K562 (cell line): ENCODE data around the gene IRF1. TPM values are rescaled to one million over a fixed set of nuclear protein-coding genes. Genes with fewer than 3 reads are reported as not detected.

Experiments used
- ATAC-seq: fragments of 200-7000 bp; cut with Tn5 transposase; 3 replicates; pipeline ENCODE4 v1.9.1; 2020; ENCODE audit warnings: moderate library complexity
- BruUV-seq: library from RNA; stranded (reverse); fragments of 400-500 nt; replicated peaks from 2 replicates; lab custom pipeline; 2021; lab: Mats Ljungman, UMichigan
- CTCF ChIA-PET: fragments of 300-600 bp; formaldehyde crosslinking; extraction: SDS; loops from one replicate; lab custom pipeline; 2021; ENCODE audit warnings: low intra/inter-chr PET ratio; lab: Yijun Ruan, JAX
- POLR2A ChIA-PET: fragments of 300-600, 350-650 bp; sonication (Branson Sonifier 250); formaldehyde crosslinking; extraction: SDS; loops from one replicate; lab custom pipeline; 2021; ENCODE audit warnings: antibody characterized with exemption, inconsistent platforms; lab: Yijun Ruan, JAX
- DNase-seq, 4 experiments: peaks; one replicate each; pipeline versions ENCODE4 v3.0.0 to v3.0.0-alpha.2; 2011 to 2018; ENCODE audit warnings: low spot score in 3 of 4, mixed read lengths in 3 of 4; ENCODE audit errors: extremely low read depth in 1 of 4
- FAIRE-seq: peaks from 2 replicates; lab custom pipeline; 2011; peaks lifted over from hg19 to GRCh38; lab: Jason Lieb, UNC
- H2AFZ ChIP-seq: 2 replicates; pipeline ENCODE4 v1.6.0; 2011; ENCODE audit warnings: low read depth, low read length, control low read depth, inconsistent platforms
- H3K27ac ChIP-seq: fragments of 200-600 bp; 3 replicates; pipeline ENCODE4 v1.8.0; 2011; ENCODE audit warnings: low read depth, mild to moderate bottlenecking, control low read depth, inconsistent platforms, low read length, moderate library complexity, mixed read lengths; ENCODE audit errors: extremely low read depth
- H3K27me3 ChIP-seq, 2 experiments: fragments of 300-600 bp in 1 of 2; 2 replicates in 1 of 2; 3 replicates in 1 of 2; pipeline versions ENCODE4 v1.6.0 to v1.8.0; 2011; ENCODE audit warnings: inconsistent platforms in 2 of 2, low read length in 2 of 2, mild to moderate bottlenecking in 1 of 2, mixed read lengths in 1 of 2, moderate library complexity in 1 of 2; ENCODE audit not compliant: control insufficient read depth in 2 of 2, insufficient read depth in 2 of 2
- H3K36me3 ChIP-seq: fragments of 300-600 bp; 3 replicates; pipeline ENCODE4 v1.8.0; 2011; ENCODE audit warnings: mild to moderate bottlenecking, low read length, inconsistent platforms; ENCODE audit not compliant: control insufficient read depth, insufficient read depth
- H3K4me1 ChIP-seq, 2 experiments: fragments of 200-600 bp in 1 of 2; replicated peaks in 1 of 2; 2 replicates in 1 of 2; 3 replicates in 1 of 2; pipeline versions ENCODE4 v1.5.1 to v1.8.0; 2011; ENCODE audit warnings: inconsistent platforms in 2 of 2, low read length in 2 of 2, mild to moderate bottlenecking in 1 of 2, mixed read lengths in 1 of 2, moderate library complexity in 1 of 2; ENCODE audit not compliant: control insufficient read depth in 2 of 2, insufficient read depth in 2 of 2
- H3K4me2 ChIP-seq: 2 replicates; pipeline ENCODE4 v1.6.1; 2011; ENCODE audit warnings: low read length, control low read depth, inconsistent platforms, mixed read lengths; ENCODE audit not compliant: insufficient read depth
- H3K4me3 ChIP-seq: fragments of 200-600 bp; sonication (generic), shearing (Covaris generic); 2 replicates; pipeline ENCODE4 v1.5.1; 2016; ENCODE audit warnings: control low read depth, inconsistent platforms
- H3K79me2 ChIP-seq: fragments of 200-600 bp; 3 replicates; pipeline ENCODE4 v1.8.0; 2011; ENCODE audit warnings: low read length, inconsistent platforms; ENCODE audit not compliant: control insufficient read depth, insufficient read depth
- H3K9ac ChIP-seq, 2 experiments: 2 replicates each; pipeline versions ENCODE4 v1.6.0 to v1.6.1; 2011; ENCODE audit warnings: low read depth in 2 of 2, low read length in 2 of 2, control low read depth in 1 of 2, inconsistent platforms in 1 of 2, mild to moderate bottlenecking in 1 of 2, mixed read lengths in 1 of 2; ENCODE audit not compliant: insufficient read depth in 1 of 2
- H3K9me1 ChIP-seq: one replicate; pipeline ENCODE4 v1.6.0; 2011; ENCODE audit warnings: inconsistent platforms, mild to moderate bottlenecking, low read length, moderate library complexity; ENCODE audit not compliant: control insufficient read depth, insufficient read depth
- H3K9me3 ChIP-seq: replicated peaks from 2 replicates; pipeline ENCODE4 v1.5.1; 2011; ENCODE audit warnings: low read depth, low read length, inconsistent platforms; ENCODE audit not compliant: control insufficient read depth, insufficient read depth
- H4K20me1 ChIP-seq: replicated peaks from 2 replicates; pipeline ENCODE4 v1.6.1; 2011; ENCODE audit warnings: low read length, inconsistent platforms, mixed read lengths; ENCODE audit not compliant: control insufficient read depth, insufficient read depth
- BCLAF1 ChIP-seq, 2 experiments: fragments of 450-650 bp in 1 of 2; IDR thresholded peaks; 2 replicates each; pipeline ENCODE4 v1.6.1; 2011 to 2017; ENCODE audit warnings: low read depth in 2 of 2, antibody characterized with exemption in 1 of 2, borderline replicate concordance in 1 of 2, low read length in 1 of 2, mild to moderate bottlenecking in 1 of 2, mixed read lengths in 1 of 2; ENCODE audit not compliant: control insufficient read depth in 1 of 2
- DDX20 ChIP-seq: fragments of 450-650 bp; IDR thresholded peaks from 2 replicates; pipeline ENCODE4 v1.6.1; 2016; ENCODE audit warnings: missing genetic modification characterization, low read depth, mild to moderate bottlenecking, missing compliant biosample characterization, moderate library complexity
- DNMT1 ChIP-seq: fragments of 450-650 bp; IDR thresholded peaks from 2 replicates; pipeline ENCODE4 v1.6.1; 2016; ENCODE audit warnings: antibody characterized with exemption, mild to moderate bottlenecking
- FOXO4 ChIP-seq: fragments of 450-650 bp; formaldehyde crosslinking; IDR thresholded peaks from 2 replicates; pipeline ENCODE4 v1.4.0; 2020; ENCODE audit warnings: mild to moderate bottlenecking, moderate library complexity
- HDAC2 ChIP-seq: fragments of 450-650 bp; IDR thresholded peaks from 2 replicates; pipeline ENCODE4 v1.6.1; 2016; ENCODE audit warnings: mild to moderate bottlenecking
- MAFK ChIP-seq: IDR thresholded peaks from 2 replicates; pipeline ENCODE4 v1.6.1; 2011; ENCODE audit warnings: low read length, improper control_type of control experiment
- MAZ ChIP-seq, 2 experiments: fragments of 450-650 bp in 1 of 2; sonication (generic) in 1 of 2; formaldehyde crosslinking; IDR thresholded peaks in 1 of 2; conservative IDR thresholded peaks in 1 of 2; 2 replicates each; pipeline versions ENCODE4 v1.4.0 to v1.5.0; 2020; ENCODE audit warnings: mild to moderate bottlenecking in 1 of 2, missing genetic modification reagents in 1 of 2
- NCOR1 ChIP-seq: fragments of 450-650 bp; IDR thresholded peaks from 2 replicates; pipeline ENCODE4 v1.6.1; 2016; ENCODE audit warnings: mild to moderate bottlenecking, moderate library complexity
- PTRF ChIP-seq: fragments of 450-650 bp; IDR thresholded peaks from 2 replicates; pipeline ENCODE4 v1.6.1; 2016; ENCODE audit warnings: mild to moderate bottlenecking, missing genetic modification characterization, missing compliant biosample characterization
- RBFOX2 ChIP-seq: fragments of 200-400 bp; formaldehyde crosslinking; IDR thresholded peaks from 2 replicates; pipeline ENCODE4 v1.6.1; 2017; ENCODE audit warnings: low read depth, mild to moderate bottlenecking, low read length, moderate library complexity
- SMC3 ChIP-seq: conservative IDR thresholded peaks from 2 replicates; pipeline ENCODE4 v1.6.1; 2011; ENCODE audit warnings: low read depth, low read length, improper control_type of control experiment; ENCODE audit not compliant: insufficient read depth
- THAP7 ChIP-seq: fragments of 250-450 bp; sonication (Bioruptor Pico); IDR thresholded peaks from 2 replicates; pipeline ENCODE4 v1.5.0; 2021
- ZKSCAN8 ChIP-seq: fragments of 200-800 bp; sonication (Bioruptor generic); IDR thresholded peaks from 2 replicates; pipeline ENCODE4 v1.6.1; 2016; ENCODE audit warnings: missing genetic modification characterization, missing compliant biosample characterization
- WGBS: fragments of 100-300 bp; shearing (Covaris generic); methylation state at CpG from one replicate; pipeline ENCODE4 v1.1.6; 2016; ENCODE audit warnings: low coverage, mixed read lengths; ENCODE audit not compliant: insufficient coverage; ENCODE audit errors: missing lambda C conversion rate; 5-methylcytosine and 5-hydroxymethylcytosine counted together
- in situ Hi-C: fragments of 300-500 bp; cut with MboI; formaldehyde crosslinking; loops from 4 replicates; pipeline ENCODE4 v1.15.0; 2018; ENCODE audit warnings: inconsistent platforms, mixed read lengths
- intact Hi-C: fragments of 100-400 bp; cut with micrococcal nuclease; formaldehyde crosslinking; loops from 2 replicates; pipeline ENCODE4 v1.14.2; 2022
- polyA plus RNA-seq, 8 experiments: library from polyadenylated mRNA; depleted of rRNA in 4 of 8; stranded (reverse) in 5 of 8; unstranded in 3 of 8; fragments of >200 nt; fragmentation: Nextera tagmentation in 2 of 8; fragmentation: Illumina TruSeq in 1 of 8; extraction: Ambion mirVana in 2 of 8; extraction: Trizol in 1 of 8; gene quantifications; 2 replicates each; pipeline versions ENCODE4 v1.2.1 to v1.2.3, GENCODE V29; 2011 to 2014; ENCODE audit warnings: inconsistent platforms in 1 of 8, missing spikeins in 1 of 8
- total RNA-seq, 7 experiments: library from RNA; depleted of rRNA in 6 of 7; stranded (reverse); fragments of >200 nt in 6 of 7; fragmentation: Illumina TruSeq in 2 of 7; extraction: Trizol in 2 of 7; gene quantifications; 2 replicates each; pipeline versions ENCODE4 v1.2.1 to v1.2.3, GENCODE V29; 2011 to 2021; ENCODE audit warnings: low replicate concordance in 1 of 7

IRF1 gene
- total and polyA plus RNA-seq, 9 of the 15 experiments (the other 6 are each of a cell fraction or from before 2014, with no cell fraction given), result 1.1 to 12.3 (median 5.9) TPM

GRCh38 chr5:132496191-132496630 lies 5.6 kb upstream of the IRF1 start (continued):
- peak; percentile 92 for TF ChIP-seq HDAC2
- TF ChIP-seq MAFK, result no peak
- peak in 1 of 2 experiments; percentile 63; a peak in 2 of 4 replicates for TF ChIP-seq MAZ (CRISPR knock-in tag; conservative IDR thresholded peaks at IDR 0.05 in 1 of 2, IDR thresholded peaks at IDR 0.05 in 1 of 2)
- TF ChIP-seq NCOR1, result 0 out of 2 replicates have a peak, but pooled peaks have one; percentile 1

- ChIA-PET CTCF (interaction anchor here (0.7 kb wide), 2 partner anchors 77 to 107 kb away, joined by 3 read pairs; no protein-coding TSS in a partner anchor), POLR2A (interaction anchor here (0.5 to 2.7 kb wide), 18 partner anchors 9 to 408 kb away, joined by 3 to 17 read pairs (median 4); partner anchors contain the start of gene SLC22A4)
- no peaks in the 10 kb centered on the region for H3K9me3 ChIP-seq
- H3K9ac ChIP-seq, result peak overlapping the region; percentile 70 to 88
- H3K4me3 ChIP-seq, result peak overlapping the region; percentile 72
- H3K9me1 ChIP-seq, result no peaks in the 10 kb centered on the region
- no peaks in the 10 kb centered on the region for H3K36me3 ChIP-seq
- BruUV-seq, result TSS peak; percentile 64
- ATAC-seq (peak; percentile 84), FAIRE-seq (peak; percentile 81), DNase-seq (peak; percentile 90 to 95 (median 94))
- no peaks in the 10 kb centered on the region for H3K79me2 ChIP-seq
- peak overlapping the region; percentile 76 for H2AFZ ChIP-seq
- intact Hi-C loops (loop anchor here (1.0 to 2.0 kb wide), 5 partner anchors 29 to 425 kb away; no protein-coding TSS in a partner anchor), in situ Hi-C loops (loop anchor here (5.0 to 10.0 kb wide), 3 partner anchors 111 to 428 kb away; no protein-coding TSS in a partner anchor)
- H3K4me1 ChIP-seq, result peaks cover 47 to 61% of the 10 kb centered on the region in 2 experiments
- H4K20me1 ChIP-seq, result no peaks in the 10 kb centered on the region
- H3K4me2 ChIP-seq, result peak overlapping the region; percentile 90
- 0% methylated on average over 26 of the region's 30 CpGs for WGBS
- H3K27ac ChIP-seq, result peak overlapping the region; percentile 87
- H3K27me3 ChIP-seq, result no peaks in the 10 kb centered on the region
- TF ChIP-seq DDX20 (tag) (no peak), BCLAF1 (IDR thresholded peaks at IDR 0.05; ENCODE audit: borderline replicate concordance in 1 of 2, control insufficient read depth in 1 of 2, low read depth in 2 of 2, low read length in 1 of 2) (0 out of 4 replicates have a peak, but pooled peaks of 1 of the 2 experiments have one; percentile 28), PTRF (no peak), THAP7 (no peak), SMC3 (no peak; the same call in 1 of the 2 replicates), ZKSCAN8 (CRISPR knock-in tag) (no peak; the same call in 1 of the 2 replicates), RBFOX2 (peak; percentile 78), FOXO4 (CRISPR knock-in tag) (no peak), DNMT1 (no peak)
Observed at GRCh38 chr5:132495667-132496190, 5.2 kb upstream of the IRF1 start.
